AG04449 (cell line): ENCODE data around the gene MEIG1.
"Not testable (repeated sequence)": the region's sequence is repeated elsewhere in the genome, so short reads cannot be mapped to it uniquely, and the experiment has no call there.

Source experiments
- CTCF ChIA-PET: fragments of 350-600 bp; formaldehyde crosslinking; extraction: SDS; loops from one replicate; lab custom pipeline; 2021; ENCODE audit warnings: antibody characterized with exemption; lab: Yijun Ruan, JAX
- POLR2A ChIA-PET: fragments of 400-600, 350-600 bp; formaldehyde crosslinking; extraction: SDS; loops from one replicate; lab custom pipeline; 2020; ENCODE audit warnings: antibody characterized with exemption, inconsistent platforms; lab: Yijun Ruan, JAX
- DNase-seq: peaks from one replicate; pipeline ENCODE4 v3.0.0-alpha.2; 2010; ENCODE audit warnings: low read depth, low spot score
- H3K4me3 ChIP-seq: 2 replicates; pipeline ENCODE4 v1.5.1; 2011; ENCODE audit warnings: low read depth, mild to moderate bottlenecking, control low read depth, low read length
- CTCF ChIP-seq: IDR thresholded peaks from one replicate; pipeline ENCODE4 v1.5.1; 2011; ENCODE audit warnings: mild to moderate bottlenecking, moderate library complexity, low read length, control low read depth, inconsistent platforms; ENCODE audit not compliant: insufficient read depth; ENCODE audit errors: missing control alignments

The MEIG1 gene

GRCh38 chr10:15015451-15015850 lies 56.3 kb downstream of the MEIG1 start:
- CTCF ChIA-PET = no interaction called here
- H3K4me3 ChIP-seq = no peak overlapping the region
- DNase-seq = no peak
- TF ChIP-seq CTCF = no peak
- POLR2A ChIA-PET = no interaction called here

- CTCF ChIA-PET, POLR2A ChIA-PET, DNase-seq, H3K4me3 ChIP-seq: not testable (repeated sequence)
These were observed 61.8 kb downstream of the MEIG1 start for GRCh38 chr10:15020966-15021365.
